Gastroesophageal sphincter (tissue), 4 donors: ENCODE data around the gene CACNG6. TPM values are rescaled to one million over a fixed set of nuclear protein-coding genes. Genes with fewer than 3 reads are reported as not detected.

Source experiments
- ATAC-seq: fragments of 150-250 bp; one replicate; pipeline ENCODE4 v1.9.1; 2016; ENCODE audit warnings: mild to moderate bottlenecking, moderate library complexity
- H3K27ac ChIP-seq, 4 donors: fragments of 200-600 bp; sonication (generic) in 3 of 4; 1 replicate in 3 of 4; 2 replicates in 1 of 4; pipeline ENCODE4 v1.5.1; 2016 to 2019
- H3K27me3 ChIP-seq: fragments of 200-600 bp; sonication (generic); one replicate; pipeline ENCODE4 v1.5.1; 2019
- H3K36me3 ChIP-seq, 2 donors: fragments of 200-600 bp; sonication (generic); one replicate each; pipeline ENCODE4 v1.5.1; 2019; ENCODE audit warnings: control low read depth in 1 of 2
- H3K4me1 ChIP-seq, 3 donors: fragments of 200-600 bp; sonication (generic); 1 replicate in 2 of 3; 2 replicates in 1 of 3; pipeline ENCODE4 v1.5.1; 2016 to 2019; ENCODE audit warnings: control low read depth in 2 of 3
- H3K4me3 ChIP-seq, 2 donors: fragments of 200-600 bp; sonication (generic); one replicate each; pipeline ENCODE4 v1.5.1; 2019; ENCODE audit warnings: mild to moderate bottlenecking in 1 of 2, moderate library complexity in 1 of 2
- H3K9me3 ChIP-seq, 3 donors: fragments of 200-600 bp; sonication (generic); one replicate each; pipeline ENCODE4 v1.5.1; 2017 to 2019; ENCODE audit warnings: control low read depth in 2 of 3
- EP300 ChIP-seq: sonication (generic); formaldehyde crosslinking; IDR thresholded peaks from one replicate; pipeline ENCODE4 v1.6.1; 2017; ENCODE audit warnings: antibody characterized with exemption, mild to moderate bottlenecking
- POLR2A ChIP-seq, 2 donors: fragments of 450-650 bp; IDR thresholded peaks; one replicate each; pipeline ENCODE4 v1.6.1; 2017; ENCODE audit warnings: antibody characterized with exemption in 2 of 2, mild to moderate bottlenecking in 2 of 2, moderate library complexity in 1 of 2
- POLR2AphosphoS5 ChIP-seq: sonication (generic); formaldehyde crosslinking; IDR thresholded peaks from one replicate; pipeline ENCODE4 v1.6.1; 2017; ENCODE audit warnings: antibody characterized with exemption
- WGBS, 2 donors: methylation state at CpG; one replicate each; pipeline ENCODE4 v1.1.5; 2018; ENCODE audit warnings: low coverage in 1 of 2; 5-methylcytosine and 5-hydroxymethylcytosine counted together
- small RNA-seq, 4 donors: library from RNA; depleted of rRNA; stranded (forward); fragments of <200 nt; gene quantifications; one replicate each; pipeline ENCODE3, GENCODE V24; 2016
- total RNA-seq, 4 donors: library from RNA; depleted of rRNA; stranded (reverse); fragments of >200 nt; gene quantifications; one replicate each; pipeline ENCODE4 v1.1.0, GENCODE V29; 2016
- TF ChIP-seq, protein P1 (sequence below), 4 experiments: fragments of 200-600 bp in 2 of 4; fragments of 450-650 bp in 2 of 4; sonication (generic) in 1 of 4; IDR thresholded peaks; one replicate each; pipeline ENCODE4 v1.5.1; 2017 to 2019; ENCODE audit warnings: antibody characterized with exemption in 4 of 4, mild to moderate bottlenecking in 2 of 4, moderate library complexity in 2 of 4

The CACNG6 gene
- total RNA-seq, 4 donors from 2014 or later: not detected

DNA sequence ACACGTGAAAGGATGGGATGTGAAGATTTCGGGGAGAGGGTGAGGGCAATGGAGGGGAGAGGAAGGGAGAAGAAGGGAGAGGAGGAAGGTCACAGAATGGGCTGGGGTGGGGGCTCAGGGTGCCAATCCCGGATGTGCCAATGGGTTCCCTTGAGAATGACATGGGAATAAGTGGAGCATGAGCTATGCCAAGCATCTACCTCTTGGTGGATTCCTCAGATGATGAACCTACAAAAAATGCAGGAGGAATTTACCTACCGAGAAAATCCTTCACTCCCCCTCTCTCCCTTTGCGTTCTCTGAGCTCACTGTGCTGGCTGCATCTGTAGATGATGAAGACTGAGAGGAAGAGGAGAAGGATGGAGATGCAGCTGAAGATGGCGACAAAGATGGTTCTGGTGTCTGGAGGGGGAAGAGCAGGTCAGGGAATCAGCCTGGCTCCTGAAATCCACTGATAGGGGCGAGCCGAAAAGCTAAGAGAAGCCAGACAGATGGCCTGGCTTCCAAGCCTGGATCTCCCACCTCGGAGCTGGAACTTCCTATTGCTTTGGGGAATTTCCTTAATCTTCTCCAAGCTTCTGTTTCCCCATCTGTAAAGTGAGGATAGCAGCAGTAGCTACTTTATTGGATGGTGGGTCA, 50.7 kb downstream of the CACNG6 start:
- H3K27me3 ChIP-seq: peaks cover 88% of the 10 kb centered on the region
- TF ChIP-seq POLR2AphosphoS5 (no peak), POLR2A (IDR thresholded peaks at IDR 0.05) (no peak), EP300 (no peak)
- TF ChIP-seq, protein P1, sequence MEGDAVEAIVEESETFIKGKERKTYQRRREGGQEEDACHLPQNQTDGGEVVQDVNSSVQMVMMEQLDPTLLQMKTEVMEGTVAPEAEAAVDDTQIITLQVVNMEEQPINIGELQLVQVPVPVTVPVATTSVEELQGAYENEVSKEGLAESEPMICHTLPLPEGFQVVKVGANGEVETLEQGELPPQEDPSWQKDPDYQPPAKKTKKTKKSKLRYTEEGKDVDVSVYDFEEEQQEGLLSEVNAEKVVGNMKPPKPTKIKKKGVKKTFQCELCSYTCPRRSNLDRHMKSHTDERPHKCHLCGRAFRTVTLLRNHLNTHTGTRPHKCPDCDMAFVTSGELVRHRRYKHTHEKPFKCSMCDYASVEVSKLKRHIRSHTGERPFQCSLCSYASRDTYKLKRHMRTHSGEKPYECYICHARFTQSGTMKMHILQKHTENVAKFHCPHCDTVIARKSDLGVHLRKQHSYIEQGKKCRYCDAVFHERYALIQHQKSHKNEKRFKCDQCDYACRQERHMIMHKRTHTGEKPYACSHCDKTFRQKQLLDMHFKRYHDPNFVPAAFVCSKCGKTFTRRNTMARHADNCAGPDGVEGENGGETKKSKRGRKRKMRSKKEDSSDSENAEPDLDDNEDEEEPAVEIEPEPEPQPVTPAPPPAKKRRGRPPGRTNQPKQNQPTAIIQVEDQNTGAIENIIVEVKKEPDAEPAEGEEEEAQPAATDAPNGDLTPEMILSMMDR (IDR thresholded peaks at IDR 0.05): no peak
- no peak for ATAC-seq
- H3K36me3 ChIP-seq: no peaks in the 10 kb centered on the region
- H3K27ac ChIP-seq: no peak overlapping the region
- no peak overlapping the region for H3K4me3 ChIP-seq
- 53 to 57% methylated on average over 6 to 8 of the region's 9 CpGs for WGBS, 2 donors
- no peaks in the 10 kb centered on the region for H3K4me1 ChIP-seq
- no peaks in the 10 kb centered on the region for H3K9me3 ChIP-seq

GRCh38 chr19:54042989-54043388, 51.6 kb downstream of the CACNG6 start:
- Histone ChIP-seq H3K4me1 (no peaks in the 10 kb centered on the region), H3K27ac (no peak overlapping the region), H3K27me3 (peaks cover 90% of the 10 kb centered on the region), H3K9me3 (no peaks in the 10 kb centered on the region), H3K36me3 (no peaks in the 10 kb centered on the region), H3K4me3 (no peak overlapping the region)
- ATAC-seq: no peak
- no peak for TF ChIP-seq POLR2A (IDR thresholded peaks at IDR 0.05)
- TF ChIP-seq EP300: no peak
- TF ChIP-seq, protein P1 (IDR thresholded peaks at IDR 0.05): no peak
- no peak for TF ChIP-seq POLR2AphosphoS5
- WGBS, 2 donors: 63 to 72% methylated on average over 1 to 3 of the region's 3 CpGs

- H3K36me3 ChIP-seq: no peaks in the 10 kb centered on the region
- H3K27me3 ChIP-seq: peaks cover 90% of the 10 kb centered on the region
- WGBS, 2 donors: 83 to 91% methylated on average over 2 of the region's 2 CpGs
- no peak overlapping the region for H3K4me3 ChIP-seq
- no peak for TF ChIP-seq POLR2AphosphoS5
- no peak for TF ChIP-seq EP300
- TF ChIP-seq POLR2A (IDR thresholded peaks at IDR 0.05): no peak
- TF ChIP-seq, protein P1 (IDR thresholded peaks at IDR 0.05): no peak
- ATAC-seq: no peak
- H3K9me3 ChIP-seq: peaks cover 0 to 26% (median 2%) of the 10 kb centered on the region in 3 donors
- H3K27ac ChIP-seq: no peak overlapping the region
- H3K4me1 ChIP-seq: no peaks in the 10 kb centered on the region
Observed at GRCh38 chr19:54045771-54046170, 54.3 kb downstream of the CACNG6 start.

DNA sequence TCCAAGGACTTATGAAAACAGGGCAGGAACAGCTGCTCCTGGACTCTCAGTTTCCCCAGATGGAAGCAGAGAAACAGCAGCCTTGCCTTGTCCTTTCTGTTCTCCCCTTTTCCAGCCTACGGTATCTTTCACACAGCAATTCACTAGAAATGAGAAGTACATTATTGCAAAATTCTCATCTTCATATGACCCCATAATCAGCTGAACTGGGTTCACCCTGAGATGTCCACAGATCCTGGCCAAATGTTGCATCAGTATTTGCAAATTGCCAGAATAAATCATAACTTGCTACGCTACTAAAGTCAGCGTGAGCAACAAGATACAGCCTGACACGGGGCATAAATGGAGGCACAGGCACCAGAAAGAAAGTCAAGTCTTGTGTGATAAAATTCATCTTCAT, 56.2 kb downstream of the CACNG6 start:
- H3K9me3 ChIP-seq: peaks cover 0 to 26% (median 2%) of the 10 kb centered on the region in 3 donors
- no peaks in the 10 kb centered on the region for H3K4me1 ChIP-seq
- no peaks in the 10 kb centered on the region for H3K36me3 ChIP-seq
- peaks cover 81% of the 10 kb centered on the region for H3K27me3 ChIP-seq
- no peak for ATAC-seq
- no peak for TF ChIP-seq POLR2A (IDR thresholded peaks at IDR 0.05)
- TF ChIP-seq EP300: no peak
- TF ChIP-seq, protein P1 (IDR thresholded peaks at IDR 0.05): no peak
- TF ChIP-seq POLR2AphosphoS5: no peak
- H3K27ac ChIP-seq: no peak overlapping the region
- WGBS, 2 donors: 60 to 74% methylated on average over 1 to 4 of the region's 4 CpGs
- no peak overlapping the region for H3K4me3 ChIP-seq

Small RNA genes lying within 50 kb of the gene (small RNA-seq; reads per million reads assigned to genes)
- 0 reads per million in 4 donors for gene AC012314.20

Other genes with a start within 250 kb of the CACNG6 start
- gene NLRP12, start 167.3 kb upstream of the CACNG6 start, total RNA-seq: 1 to 10 TPM in 1 of 4 donors, under 1 TPM in 3; 0.23 to 1.1 (median 0.28) TPM
- 100 to 1,000 TPM; 103 to 355 (median 140) TPM for gene MYADM, start 123.8 kb upstream of the CACNG6 start, total RNA-seq
- not detected for gene PRKCG, start 109.4 kb upstream of the CACNG6 start, total RNA-seq
- not detected for gene CACNG7, start 82.4 kb upstream of the CACNG6 start, total RNA-seq
- under 1 TPM in 2 of 4 donors, not detected in 2; 0.04 to 0.16 TPM for gene CACNG8, start 28.7 kb upstream of the CACNG6 start, total RNA-seq
- not detected for gene VSTM1, start 72.3 kb downstream of the CACNG6 start, total RNA-seq
- gene TARM1, start 89.7 kb downstream of the CACNG6 start, total RNA-seq: not detected
- 1 to 10 TPM in 3 of 4 donors, not detected in 1; 1.2 to 2.4 (median 2.1) TPM for gene OSCAR, start 109.2 kb downstream of the CACNG6 start, total RNA-seq
- gene NDUFA3, start 111.2 kb downstream of the CACNG6 start, total RNA-seq: 10 to 100 TPM; 14.2 to 37.7 (median 21.5) TPM
- 10 to 100 TPM; 12.5 to 20.9 (median 15.2) TPM for gene TFPT, start 124.0 kb downstream of the CACNG6 start, total RNA-seq
- 10 to 100 TPM; 51.6 to 67.1 (median 53.8) TPM for gene PRPF31, start 124.1 kb downstream of the CACNG6 start, total RNA-seq
- 10 to 100 TPM; 14.7 to 32.4 (median 23.1) TPM for gene CNOT3, start 146.1 kb downstream of the CACNG6 start, total RNA-seq
- gene LENG1, start 168.1 kb downstream of the CACNG6 start, total RNA-seq: 10 to 100 TPM in 3 of 4 donors, 1 to 10 TPM in 1; 8.2 to 12.8 (median 11.1) TPM
- 1 to 10 TPM in 1 of 4 donors, under 1 TPM in 2, not detected in 1; 0.16 to 3.1 (median 0.31) TPM for gene TMC4, start 181.5 kb downstream of the CACNG6 start, total RNA-seq
- gene MBOAT7, start 197.9 kb downstream of the CACNG6 start, total RNA-seq: 10 to 100 TPM; 28.4 to 64.3 (median 36.5) TPM
- 10 to 100 TPM; 57.4 to 73.2 (median 69.8) TPM for gene TSEN34, start 199.7 kb downstream of the CACNG6 start, total RNA-seq
- 1,000 to 10,000 TPM; 1,142 to 2,786 (median 1,584) TPM for gene RPS9, start 209.2 kb downstream of the CACNG6 start, total RNA-seq
- 10 to 100 TPM in 3 of 4 donors, 1 to 10 TPM in 1; 6.8 to 29.9 (median 21.3) TPM for gene LILRB3, start 231.4 kb downstream of the CACNG6 start, total RNA-seq